Mammary epithelial cell (primary cell): ENCODE measurements around the gene MYL12A.

Source experiments
- EZH2 ChIP-seq: IDR thresholded peaks from 2 replicates; pipeline ENCODE4 v1.6.1; 2012; ENCODE audit warnings: low read length, inconsistent platforms, borderline replicate concordance
- TF ChIP-seq, protein P1 (sequence below), 2 donors: IDR thresholded peaks in 1 of 2; conservative IDR thresholded peaks in 1 of 2; 2 replicates each; pipeline ENCODE4 v1.5.1; 2011 to 2012; ENCODE audit warnings: inconsistent platforms in 2 of 2, low read length in 2 of 2, mild to moderate bottlenecking in 2 of 2, control low read depth in 1 of 2, low read depth in 1 of 2; ENCODE audit not compliant: insufficient read depth in 1 of 2; ENCODE audit errors: extremely low read depth in 1 of 2

DNA sequence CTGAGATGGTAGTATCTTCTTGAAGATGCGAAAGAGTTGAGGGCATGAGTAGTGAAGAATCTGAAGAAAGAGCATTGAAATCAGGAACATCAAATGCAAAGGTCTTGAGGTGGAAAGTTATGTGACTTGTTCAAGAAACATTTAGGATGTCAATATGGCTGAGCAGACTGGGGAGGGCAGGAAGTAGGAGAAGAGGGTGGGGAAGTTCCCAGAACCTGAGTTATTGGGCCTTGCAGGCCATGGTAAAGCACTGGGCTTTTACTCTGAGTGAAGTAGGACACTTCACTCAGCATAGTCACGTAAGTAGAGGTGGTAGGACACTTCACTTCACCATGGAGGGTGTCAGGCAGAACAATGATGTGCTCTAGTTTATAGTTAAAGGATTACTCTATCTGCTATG lies 11.8 kb upstream of the MYL12A start:
- TF ChIP-seq, protein P1, sequence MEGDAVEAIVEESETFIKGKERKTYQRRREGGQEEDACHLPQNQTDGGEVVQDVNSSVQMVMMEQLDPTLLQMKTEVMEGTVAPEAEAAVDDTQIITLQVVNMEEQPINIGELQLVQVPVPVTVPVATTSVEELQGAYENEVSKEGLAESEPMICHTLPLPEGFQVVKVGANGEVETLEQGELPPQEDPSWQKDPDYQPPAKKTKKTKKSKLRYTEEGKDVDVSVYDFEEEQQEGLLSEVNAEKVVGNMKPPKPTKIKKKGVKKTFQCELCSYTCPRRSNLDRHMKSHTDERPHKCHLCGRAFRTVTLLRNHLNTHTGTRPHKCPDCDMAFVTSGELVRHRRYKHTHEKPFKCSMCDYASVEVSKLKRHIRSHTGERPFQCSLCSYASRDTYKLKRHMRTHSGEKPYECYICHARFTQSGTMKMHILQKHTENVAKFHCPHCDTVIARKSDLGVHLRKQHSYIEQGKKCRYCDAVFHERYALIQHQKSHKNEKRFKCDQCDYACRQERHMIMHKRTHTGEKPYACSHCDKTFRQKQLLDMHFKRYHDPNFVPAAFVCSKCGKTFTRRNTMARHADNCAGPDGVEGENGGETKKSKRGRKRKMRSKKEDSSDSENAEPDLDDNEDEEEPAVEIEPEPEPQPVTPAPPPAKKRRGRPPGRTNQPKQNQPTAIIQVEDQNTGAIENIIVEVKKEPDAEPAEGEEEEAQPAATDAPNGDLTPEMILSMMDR (conservative IDR thresholded peaks at IDR 0.05 in 1 of 2, IDR thresholded peaks at IDR 0.05 in 1 of 2; ENCODE audit: extremely low read depth in 1 of 2, insufficient read depth in 1 of 2, low read depth in 1 of 2, low read length in 2 of 2): no peak
- TF ChIP-seq EZH2: no peak
